ENCODE data around the gene NFASC.

NFASC gene

GRCh38 chr1:205017001-205017400, 146.3 kb downstream of the NFASC start:
- Histone ChIP-seq H3K9ac (ENCODE audit: low read length in 2 of 2) (no peak overlapping the region), H3K4me3 (ENCODE audit: low read length in 2 of 2) (no peak overlapping the region), H3K36me3 (ENCODE audit: control insufficient read depth in 2 of 2, insufficient read depth in 2 of 2, low read length in 2 of 2) (peaks cover 33 to 45% of the 10 kb centered on the region in 2 donors), H3K27me3 (ENCODE audit: control insufficient read depth in 1 of 2, insufficient read depth in 2 of 2, low read length in 2 of 2) (no peaks in the 10 kb centered on the region), H3K27ac (ENCODE audit: low read length) (no peak overlapping the region), H3K9me3 (ENCODE audit: control insufficient read depth in 2 of 2, low read length in 2 of 2) (no peaks in the 10 kb centered on the region), H3K4me1 (ENCODE audit: control insufficient read depth, insufficient read depth, low read length) (peaks cover 6% of the 10 kb centered on the region)

- H3K9ac ChIP-seq (ENCODE audit: low read length in 2 of 2), result no peak overlapping the region
- H3K9me3 ChIP-seq (ENCODE audit: control insufficient read depth in 2 of 2, low read length in 2 of 2), result no peaks in the 10 kb centered on the region
- peaks cover 33 to 41% of the 10 kb centered on the region in 2 donors for H3K36me3 ChIP-seq (ENCODE audit: control insufficient read depth in 2 of 2, insufficient read depth in 2 of 2, low read length in 2 of 2)
- peaks cover 6% of the 10 kb centered on the region for H3K4me1 ChIP-seq (ENCODE audit: control insufficient read depth, insufficient read depth, low read length)
- H3K4me3 ChIP-seq (ENCODE audit: low read length in 2 of 2), result no peak overlapping the region
- no peaks in the 10 kb centered on the region for H3K27me3 ChIP-seq (ENCODE audit: control insufficient read depth in 1 of 2, insufficient read depth in 2 of 2, low read length in 2 of 2)
- H3K27ac ChIP-seq (ENCODE audit: low read length), result no peak overlapping the region
These were observed 147.1 kb downstream of the NFASC start for GRCh38 chr1:205017766-205018165.

- Histone ChIP-seq H3K27me3 (ENCODE audit: control insufficient read depth in 1 of 2, insufficient read depth in 2 of 2, low read length in 2 of 2) (no peaks in the 10 kb centered on the region), H3K36me3 (ENCODE audit: control insufficient read depth in 2 of 2, insufficient read depth in 2 of 2, low read length in 2 of 2) (peaks cover 33 to 41% of the 10 kb centered on the region in 2 donors), H3K9ac (ENCODE audit: low read length in 2 of 2) (no peak overlapping the region), H3K4me3 (ENCODE audit: low read length in 2 of 2) (no peak overlapping the region), H3K9me3 (ENCODE audit: control insufficient read depth in 2 of 2, low read length in 2 of 2) (no peaks in the 10 kb centered on the region), H3K27ac (ENCODE audit: low read length) (no peak overlapping the region), H3K4me1 (ENCODE audit: control insufficient read depth, insufficient read depth, low read length) (peaks cover 6% of the 10 kb centered on the region)
These were observed 147.7 kb downstream of the NFASC start for GRCh38 chr1:205018381-205018780.

- no peak overlapping the region for H3K9ac ChIP-seq (ENCODE audit: low read length in 2 of 2)
These were observed 149.8 kb downstream of the NFASC start for GRCh38 chr1:205020466-205020865.

GRCh38 chr1:205024679-205025078, 154.0 kb downstream of the NFASC start:
- Histone ChIP-seq H3K27ac (ENCODE audit: low read length) (no peak overlapping the region), H3K36me3 (ENCODE audit: control insufficient read depth in 2 of 2, insufficient read depth in 2 of 2, low read length in 2 of 2) (peaks cover 4 to 6% of the 10 kb centered on the region in 2 donors), H3K4me1 (ENCODE audit: control insufficient read depth, insufficient read depth, low read length) (no peaks in the 10 kb centered on the region), H3K9me3 (ENCODE audit: control insufficient read depth in 2 of 2, low read length in 2 of 2) (no peaks in the 10 kb centered on the region), H3K27me3 (ENCODE audit: control insufficient read depth in 1 of 2, insufficient read depth in 2 of 2, low read length in 2 of 2) (peaks cover 0 to 9% of the 10 kb centered on the region in 2 donors), H3K4me3 (ENCODE audit: low read length in 2 of 2) (no peak overlapping the region), H3K9ac (ENCODE audit: low read length in 2 of 2) (no peak overlapping the region)

More at GRCh38 chr1:205020466-205020865, 149.8 kb downstream of the NFASC start:
- H3K4me1 ChIP-seq (ENCODE audit: control insufficient read depth, insufficient read depth, low read length), result no peaks in the 10 kb centered on the region
- no peaks in the 10 kb centered on the region for H3K27me3 ChIP-seq (ENCODE audit: control insufficient read depth in 1 of 2, insufficient read depth in 2 of 2, low read length in 2 of 2)
- H3K36me3 ChIP-seq (ENCODE audit: control insufficient read depth in 2 of 2, insufficient read depth in 2 of 2, low read length in 2 of 2), result peaks cover 33 to 40% of the 10 kb centered on the region in 2 donors
- H3K27ac ChIP-seq (ENCODE audit: low read length), result no peak overlapping the region
- no peak overlapping the region for H3K4me3 ChIP-seq (ENCODE audit: low read length in 2 of 2)
- no peaks in the 10 kb centered on the region for H3K9me3 ChIP-seq (ENCODE audit: control insufficient read depth in 2 of 2, low read length in 2 of 2)

GRCh38 chr1:205025239-205025638, 154.6 kb downstream of the NFASC start:
- Histone ChIP-seq H3K36me3 (ENCODE audit: control insufficient read depth in 2 of 2, insufficient read depth in 2 of 2, low read length in 2 of 2) (peaks cover 0 to under 1% of the 10 kb centered on the region in 2 donors), H3K27ac (ENCODE audit: low read length) (no peak overlapping the region), H3K9ac (ENCODE audit: low read length in 2 of 2) (no peak overlapping the region), H3K27me3 (ENCODE audit: control insufficient read depth in 1 of 2, insufficient read depth in 2 of 2, low read length in 2 of 2) (peaks cover 0 to 12% of the 10 kb centered on the region in 2 donors), H3K4me3 (ENCODE audit: low read length in 2 of 2) (no peak overlapping the region), H3K4me1 (ENCODE audit: control insufficient read depth, insufficient read depth, low read length) (no peaks in the 10 kb centered on the region), H3K9me3 (ENCODE audit: control insufficient read depth in 2 of 2, low read length in 2 of 2) (no peaks in the 10 kb centered on the region)

- Histone ChIP-seq H3K9ac (ENCODE audit: low read length in 2 of 2) (no peak overlapping the region), H3K36me3 (ENCODE audit: control insufficient read depth in 2 of 2, insufficient read depth in 2 of 2, low read length in 2 of 2) (no peaks in the 10 kb centered on the region), H3K9me3 (ENCODE audit: control insufficient read depth in 2 of 2, low read length in 2 of 2) (no peaks in the 10 kb centered on the region), H3K4me3 (ENCODE audit: low read length in 2 of 2) (no peak overlapping the region), H3K27ac (ENCODE audit: low read length) (no peak overlapping the region), H3K27me3 (ENCODE audit: control insufficient read depth in 1 of 2, insufficient read depth in 2 of 2, low read length in 2 of 2) (peaks cover 0 to 15% of the 10 kb centered on the region in 2 donors), H3K4me1 (ENCODE audit: control insufficient read depth, insufficient read depth, low read length) (no peaks in the 10 kb centered on the region)
These were observed 155.5 kb downstream of the NFASC start for GRCh38 chr1:205026181-205026580.

- H3K27me3 ChIP-seq (ENCODE audit: control insufficient read depth in 1 of 2, insufficient read depth in 2 of 2, low read length in 2 of 2), result peaks cover 0 to 15% of the 10 kb centered on the region in 2 donors
These were observed 157.7 kb downstream of the NFASC start for GRCh38 chr1:205028390-205028789.

GRCh38 chr1:205028924-205029323, 158.3 kb downstream of the NFASC start:
- peaks cover 0 to 15% of the 10 kb centered on the region in 2 donors for H3K27me3 ChIP-seq (ENCODE audit: control insufficient read depth in 1 of 2, insufficient read depth in 2 of 2, low read length in 2 of 2)
- no peaks in the 10 kb centered on the region for H3K36me3 ChIP-seq (ENCODE audit: control insufficient read depth in 2 of 2, insufficient read depth in 2 of 2, low read length in 2 of 2)

More at GRCh38 chr1:205028390-205028789, 157.7 kb downstream of the NFASC start:
- Histone ChIP-seq H3K4me1 (ENCODE audit: control insufficient read depth, insufficient read depth, low read length) (no peaks in the 10 kb centered on the region), H3K9ac (ENCODE audit: low read length in 2 of 2) (no peak overlapping the region), H3K36me3 (ENCODE audit: control insufficient read depth in 2 of 2, insufficient read depth in 2 of 2, low read length in 2 of 2) (no peaks in the 10 kb centered on the region), H3K27ac (ENCODE audit: low read length) (no peak overlapping the region), H3K9me3 (ENCODE audit: control insufficient read depth in 2 of 2, low read length in 2 of 2) (no peaks in the 10 kb centered on the region), H3K4me3 (ENCODE audit: low read length in 2 of 2) (no peak overlapping the region)

GRCh38 chr1:205030241-205030640, 159.6 kb downstream of the NFASC start:
- no peaks in the 10 kb centered on the region for H3K4me1 ChIP-seq (ENCODE audit: control insufficient read depth, insufficient read depth, low read length)
- no peak overlapping the region for H3K4me3 ChIP-seq (ENCODE audit: low read length in 2 of 2)
- no peak overlapping the region for H3K27ac ChIP-seq (ENCODE audit: low read length)
- H3K36me3 ChIP-seq (ENCODE audit: control insufficient read depth in 2 of 2, insufficient read depth in 2 of 2, low read length in 2 of 2), result no peaks in the 10 kb centered on the region
- no peak overlapping the region for H3K9ac ChIP-seq (ENCODE audit: low read length in 2 of 2)
- peaks cover 0 to 15% of the 10 kb centered on the region in 2 donors for H3K27me3 ChIP-seq (ENCODE audit: control insufficient read depth in 1 of 2, insufficient read depth in 2 of 2, low read length in 2 of 2)
- H3K9me3 ChIP-seq (ENCODE audit: control insufficient read depth in 2 of 2, low read length in 2 of 2), result no peaks in the 10 kb centered on the region

More at GRCh38 chr1:205028924-205029323, 158.3 kb downstream of the NFASC start:
- no peaks in the 10 kb centered on the region for H3K4me1 ChIP-seq (ENCODE audit: control insufficient read depth, insufficient read depth, low read length)
- H3K27ac ChIP-seq (ENCODE audit: low read length), result no peak overlapping the region
- H3K9me3 ChIP-seq (ENCODE audit: control insufficient read depth in 2 of 2, low read length in 2 of 2), result no peaks in the 10 kb centered on the region
- H3K9ac ChIP-seq (ENCODE audit: low read length in 2 of 2), result no peak overlapping the region
- no peak overlapping the region for H3K4me3 ChIP-seq (ENCODE audit: low read length in 2 of 2)

- no peak overlapping the region for H3K9ac ChIP-seq (ENCODE audit: low read length in 2 of 2)
- no peaks in the 10 kb centered on the region for H3K9me3 ChIP-seq (ENCODE audit: control insufficient read depth in 2 of 2, low read length in 2 of 2)
- H3K4me1 ChIP-seq (ENCODE audit: control insufficient read depth, insufficient read depth, low read length), result no peaks in the 10 kb centered on the region
- H3K4me3 ChIP-seq (ENCODE audit: low read length in 2 of 2), result no peak overlapping the region
- H3K27ac ChIP-seq (ENCODE audit: low read length), result no peak overlapping the region
- no peaks in the 10 kb centered on the region for H3K36me3 ChIP-seq (ENCODE audit: control insufficient read depth in 2 of 2, insufficient read depth in 2 of 2, low read length in 2 of 2)
- H3K27me3 ChIP-seq (ENCODE audit: control insufficient read depth in 1 of 2, insufficient read depth in 2 of 2, low read length in 2 of 2), result peaks cover 0 to 15% of the 10 kb centered on the region in 2 donors
These were observed 160.2 kb downstream of the NFASC start for GRCh38 chr1:205030896-205031295.

Data from stomach smooth muscle (tissue), 2 donors.